WTC11 (cell line): ENCODE results near the gene SLC22A31. TPM values are rescaled to one million over a fixed set of nuclear protein-coding genes. Genes with fewer than 3 reads are reported as not detected.

ENCODE experiments used
- ATAC-seq: fragments of 200-7000 bp; cut with Tn5 transposase; 2 replicates; pipeline ENCODE4 v1.10.0; 2021; ENCODE audit warnings: mild to moderate bottlenecking, moderate library complexity
- CTCF ChIA-PET: fragments of 300-600 bp; sonication (Branson Sonifier 250); formaldehyde crosslinking; loops from one replicate; lab custom pipeline; 2021; ENCODE audit warnings: antibody characterized with exemption; lab: Charles Lee
- POLR2A ChIA-PET: fragments of 350-600 bp; sonication (Branson Sonifier 250); formaldehyde crosslinking; loops from one replicate; lab custom pipeline; 2021; ENCODE audit warnings: antibody characterized with exemption; lab: Charles Lee
- DNase-seq: peaks from one replicate; pipeline ENCODE4 v3.0.0; 2021; ENCODE audit warnings: low spot score
- H3K27ac Mint-ChIP-seq: 2 replicates; pipeline ENCODE4 v1.8.0; 2021; ENCODE audit warnings: mixed read lengths
- H3K27me3 Mint-ChIP-seq: 2 replicates; pipeline ENCODE4 v1.8.0; 2021; ENCODE audit warnings: low read depth, mild to moderate bottlenecking, moderate library complexity, mixed read lengths
- H3K36me3 Mint-ChIP-seq: 2 replicates; pipeline ENCODE4 v1.8.0; 2021; ENCODE audit warnings: mixed read lengths
- H3K4me1 Mint-ChIP-seq: 2 replicates; pipeline ENCODE4 v1.8.0; 2022; ENCODE audit warnings: mixed read lengths
- H3K4me3 Mint-ChIP-seq: 2 replicates; pipeline ENCODE4 v1.8.0; 2021; ENCODE audit warnings: mild to moderate bottlenecking, moderate library complexity, mixed read lengths
- H3K9me3 Mint-ChIP-seq: 2 replicates; pipeline ENCODE4 v1.8.0; 2021; ENCODE audit warnings: mixed read lengths
- ARID4B ChIP-seq: sonication (generic); formaldehyde crosslinking; IDR thresholded peaks from 2 replicates; pipeline ENCODE4 v1.8.0; 2023; ENCODE audit warnings: missing genetic modification reagents, mild to moderate bottlenecking, borderline replicate concordance
- ATF2 ChIP-seq: sonication (generic); formaldehyde crosslinking; IDR thresholded peaks from 2 replicates; pipeline ENCODE4 v1.8.1; 2022; ENCODE audit warnings: low read depth, missing genetic modification reagents, borderline replicate concordance
- ATF6 ChIP-seq: sonication (generic); formaldehyde crosslinking; IDR thresholded peaks from 2 replicates; pipeline ENCODE4 v1.8.1; 2023; ENCODE audit warnings: mild to moderate bottlenecking, missing genetic modification reagents
- E2F5 ChIP-seq: sonication (generic); formaldehyde crosslinking; IDR thresholded peaks from 2 replicates; pipeline ENCODE4 v1.8.1; 2022; ENCODE audit warnings: mild to moderate bottlenecking, moderate library complexity, missing genetic modification reagents
- ELF4 ChIP-seq: sonication (generic); formaldehyde crosslinking; IDR thresholded peaks from 2 replicates; pipeline ENCODE4 v1.8.1; 2022; ENCODE audit warnings: low read depth, mild to moderate bottlenecking, moderate library complexity, missing genetic modification reagents
- EMX1 ChIP-seq: fragments of 250-450 bp; sonication (Bioruptor Pico); IDR thresholded peaks from 2 replicates; pipeline ENCODE4 v1.8.0; 2021; ENCODE audit warnings: mild to moderate bottlenecking
- FOXJ3 ChIP-seq: sonication (generic); formaldehyde crosslinking; IDR thresholded peaks from 2 replicates; pipeline ENCODE4 v1.9.0; 2021; ENCODE audit warnings: missing genetic modification reagents, mild to moderate bottlenecking, borderline replicate concordance
- GABPB1 ChIP-seq: sonication (generic); formaldehyde crosslinking; IDR thresholded peaks from 2 replicates; pipeline ENCODE4 v1.8.1; 2023; ENCODE audit warnings: mild to moderate bottlenecking, missing genetic modification reagents
- GRHL2 ChIP-seq: fragments of 250-450 bp; sonication (Bioruptor Pico); IDR thresholded peaks from 2 replicates; pipeline ENCODE4 v1.8.0; 2022; ENCODE audit warnings: mild to moderate bottlenecking, moderate library complexity; ENCODE audit not compliant: insufficient replicate concordance, severe bottlenecking
- GTF2I ChIP-seq: fragments of 250-450 bp; sonication (Bioruptor Pico); conservative IDR thresholded peaks from 2 replicates; pipeline ENCODE4 v1.4.0; 2021; ENCODE audit warnings: mild to moderate bottlenecking
- JAZF1 ChIP-seq: fragments of 250-450 bp; sonication (Bioruptor Pico); IDR thresholded peaks from 2 replicates; pipeline ENCODE4 v1.9.0; 2021; ENCODE audit warnings: moderate library complexity, mild to moderate bottlenecking, inconsistent platforms
- JUN ChIP-seq: sonication (generic); formaldehyde crosslinking; IDR thresholded peaks from 2 replicates; pipeline ENCODE4 v1.8.0; 2023; ENCODE audit warnings: mild to moderate bottlenecking, missing genetic modification reagents
- MAX ChIP-seq: sonication (generic); formaldehyde crosslinking; IDR thresholded peaks from 2 replicates; pipeline ENCODE4 v1.8.0; 2022; ENCODE audit warnings: mild to moderate bottlenecking, missing genetic modification reagents
- MLX ChIP-seq: sonication (generic); formaldehyde crosslinking; IDR thresholded peaks from 2 replicates; pipeline ENCODE4 v1.8.1; 2023; ENCODE audit warnings: mild to moderate bottlenecking, missing genetic modification reagents, moderate library complexity
- PREB ChIP-seq: sonication (generic); formaldehyde crosslinking; IDR thresholded peaks from 2 replicates; pipeline ENCODE4 v1.8.1; 2022; ENCODE audit warnings: mild to moderate bottlenecking, missing genetic modification reagents, moderate library complexity, borderline replicate concordance
- PRRX2 ChIP-seq: fragments of 250-450 bp; sonication (Bioruptor Pico); IDR thresholded peaks from 2 replicates; pipeline ENCODE4 v1.8.0; 2021; ENCODE audit warnings: mild to moderate bottlenecking
- SP1 ChIP-seq: sonication (generic); formaldehyde crosslinking; conservative IDR thresholded peaks from 2 replicates; pipeline ENCODE4 v1.8.1; 2022; ENCODE audit warnings: missing genetic modification reagents
- ZNF219 ChIP-seq: sonication (generic); formaldehyde crosslinking; IDR thresholded peaks from 2 replicates; pipeline ENCODE4 v1.8.0; 2023; ENCODE audit warnings: missing genetic modification reagents, mild to moderate bottlenecking, borderline replicate concordance
- ZNF671 ChIP-seq: fragments of 250-450 bp; sonication (Bioruptor Pico); IDR thresholded peaks from 2 replicates; pipeline ENCODE4 v1.8.0; 2021; ENCODE audit warnings: mild to moderate bottlenecking
- total RNA-seq: library from RNA; stranded (reverse); gene quantifications from 3 replicates; pipeline ENCODE4 v1.2.3, GENCODE V29; 2021

SLC22A31 gene
- total RNA-seq, 1 experiment from 2014 or later: 12.1 TPM

- ChIA-PET CTCF (interaction anchor here (0.5 to 1.8 kb wide), 2 partner anchors 296 to 423 kb away, joined by 3 to 5 read pairs; no protein-coding TSS in a partner anchor), POLR2A (no interaction called here)
- H3K36me3 Mint-ChIP-seq: peaks cover 6% of the 10 kb centered on the region; the same call in 1 of the 2 replicates
- H3K9me3 Mint-ChIP-seq: peaks cover 17% of the 10 kb centered on the region
- DNase-seq (no peak), ATAC-seq (no peak)
- no peak overlapping the region for H3K27ac Mint-ChIP-seq
- 0 out of 2 replicates have a peak, but pooled peaks have one; percentile 14 for TF ChIP-seq MLX (CRISPR knock-in tag)
- no peak for TF ChIP-seq SP1
- TF ChIP-seq ATF2 (CRISPR knock-in tag): no peak
- TF ChIP-seq GTF2I (CRISPR knock-in tag): no peak
- no peak for TF ChIP-seq ZNF671
- TF ChIP-seq PRRX2 (CRISPR knock-in tag): no peak
- TF ChIP-seq ZNF219: no peak
- TF ChIP-seq MAX (CRISPR knock-in tag): no peak
- H3K4me1 Mint-ChIP-seq: no peaks in the 10 kb centered on the region
- peaks cover 7% of the 10 kb centered on the region for H3K27me3 Mint-ChIP-seq
- H3K4me3 Mint-ChIP-seq: no peak overlapping the region
Measured at GRCh38 chr16:89159850-89160354, 40.4 kb downstream of the SLC22A31 start.

GRCh38 chr16:89159066-89159849 is 41.1 kb downstream of the SLC22A31 start:
- no peaks in the 10 kb centered on the region for H3K4me1 Mint-ChIP-seq
- peaks cover 17% of the 10 kb centered on the region for H3K9me3 Mint-ChIP-seq
- DNase-seq: no peak
- H3K4me3 Mint-ChIP-seq: no peak overlapping the region
- ChIA-PET CTCF (interaction anchor here (1.8 kb wide), 1 partner anchor 422 kb away, joined by 5 read pairs; no protein-coding TSS in a partner anchor), POLR2A (no interaction called here)
- ATAC-seq: no peak
- H3K27me3 Mint-ChIP-seq: peaks cover 7% of the 10 kb centered on the region
- H3K36me3 Mint-ChIP-seq: peaks cover 6% of the 10 kb centered on the region; the same call in 1 of the 2 replicates
- no peak overlapping the region for H3K27ac Mint-ChIP-seq
- no peak for TF ChIP-seq EMX1 (CRISPR knock-in tag)
- no peak for TF ChIP-seq JAZF1
- no peak for TF ChIP-seq E2F5 (CRISPR knock-in tag)
- no peak for TF ChIP-seq ELF4 (CRISPR knock-in tag)
- no peak for TF ChIP-seq GRHL2 (CRISPR knock-in tag)
- no peak for TF ChIP-seq ZNF671
- peak; percentile 60; the same call in 1 of the 2 replicates for TF ChIP-seq GABPB1 (CRISPR knock-in tag)
- TF ChIP-seq MLX (CRISPR knock-in tag): 0 out of 2 replicates have a peak, but pooled peaks have one; percentile 17
- no peak for TF ChIP-seq ATF6 (CRISPR knock-in tag)
- TF ChIP-seq PREB: peak; percentile 14; the same call in 1 of the 2 replicates
- no peak for TF ChIP-seq FOXJ3
- no peak for TF ChIP-seq ARID4B
- TF ChIP-seq JUN (CRISPR knock-in tag): no peak
